Spleen (tissue), 7 donors: ENCODE data around the gene PPP1R3E.

Experiments used
- CTCF ChIP-seq, 11 experiments: fragments of 200-600 bp in 7 of 11; fragments of 450-650 bp in 4 of 11; sonication (generic) in 4 of 11; IDR thresholded peaks in 8 of 11; conservative IDR thresholded peaks in 3 of 11; 1 replicate in 7 of 11; 2 replicates in 4 of 11; pipeline versions ENCODE4 v1.4.0 to v1.8.0; 2016 to 2021; ENCODE audit warnings: antibody characterized with exemption in 11 of 11, inconsistent platforms in 4 of 11, mild to moderate bottlenecking in 1 of 11
- POLR2A ChIP-seq, 3 donors: fragments of 450-650 bp; IDR thresholded peaks; one replicate each; pipeline ENCODE4 v1.5.1; 2017; ENCODE audit warnings: antibody characterized with exemption in 3 of 3, mild to moderate bottlenecking in 1 of 3
- donor health status: DM: no; HTN: no; CAD: no; lungs with moderate emphysema.
- donor health status: DM: no; HTN: no; CAD: no.
- donor health status: DM: no; HTN: no; CAD: no.

GRCh38 chr14:23297096-23297495, 5.6 kb downstream of the PPP1R3E start:
- TF ChIP-seq POLR2A (IDR thresholded peaks at IDR 0.05) (no peak), CTCF (IDR thresholded peaks at IDR 0.05 in 8 of 11, conservative IDR thresholded peaks at IDR 0.05 in 3 of 11) (no peak)
